Measurements from ENCODE around the gene CLSTN2.

Gene CLSTN2

GRCh38 chr3:140429791-140430190 lies 494.8 kb downstream of the CLSTN2 start:
- H3K4me3 ChIP-seq (ENCODE audit: insufficient read depth, low read depth, low read length, poor library complexity, severe bottlenecking), result no peak overlapping the region
- H3K9me3 ChIP-seq (ENCODE audit: control insufficient read depth, low read length), result no peaks in the 10 kb centered on the region
- H3K36me3 ChIP-seq (ENCODE audit: control insufficient read depth, insufficient read depth, low read length), result no peaks in the 10 kb centered on the region
- H3K27ac ChIP-seq (ENCODE audit: insufficient read depth, low read length, poor library complexity, severe bottlenecking), result no peak overlapping the region
- no peaks in the 10 kb centered on the region for H3K27me3 ChIP-seq (replicated peaks; ENCODE audit: control insufficient read depth, insufficient read depth, low read length, poor library complexity, severe bottlenecking)
- no peak for DNase-seq
- no peaks in the 10 kb centered on the region for H3K4me1 ChIP-seq (ENCODE audit: control insufficient read depth, insufficient read depth, low read length, poor library complexity, severe bottlenecking)

- Histone ChIP-seq H3K4me3 (ENCODE audit: insufficient read depth, low read depth, low read length, poor library complexity, severe bottlenecking) (no peak overlapping the region), H3K27me3 (replicated peaks; ENCODE audit: control insufficient read depth, insufficient read depth, low read length, poor library complexity, severe bottlenecking) (no peaks in the 10 kb centered on the region), H3K4me1 (ENCODE audit: control insufficient read depth, insufficient read depth, low read length, poor library complexity, severe bottlenecking) (no peaks in the 10 kb centered on the region), H3K36me3 (ENCODE audit: control insufficient read depth, insufficient read depth, low read length) (no peaks in the 10 kb centered on the region), H3K9me3 (ENCODE audit: control insufficient read depth, low read length) (no peaks in the 10 kb centered on the region), H3K27ac (ENCODE audit: insufficient read depth, low read length, poor library complexity, severe bottlenecking) (no peak overlapping the region)
- no peak for DNase-seq
These were observed 495.5 kb downstream of the CLSTN2 start for GRCh38 chr3:140430494-140430893.

GRCh38 chr3:140432229-140432669 lies 497.3 kb downstream of the CLSTN2 start:
- DNase-seq, result no peak
- H3K27me3 ChIP-seq (replicated peaks; ENCODE audit: control insufficient read depth, insufficient read depth, low read length, poor library complexity, severe bottlenecking), result no peaks in the 10 kb centered on the region
- H3K4me1 ChIP-seq (ENCODE audit: control insufficient read depth, insufficient read depth, low read length, poor library complexity, severe bottlenecking), result no peaks in the 10 kb centered on the region
- H3K9me3 ChIP-seq (ENCODE audit: control insufficient read depth, low read length), result no peaks in the 10 kb centered on the region
- no peaks in the 10 kb centered on the region for H3K36me3 ChIP-seq (ENCODE audit: control insufficient read depth, insufficient read depth, low read length)
- no peak overlapping the region for H3K4me3 ChIP-seq (ENCODE audit: insufficient read depth, low read depth, low read length, poor library complexity, severe bottlenecking)
- no peak overlapping the region for H3K27ac ChIP-seq (ENCODE audit: insufficient read depth, low read length, poor library complexity, severe bottlenecking)

GRCh38 chr3:140433431-140433830 lies 498.4 kb downstream of the CLSTN2 start:
- H3K4me1 ChIP-seq (ENCODE audit: control insufficient read depth, insufficient read depth, low read length, poor library complexity, severe bottlenecking), result no peaks in the 10 kb centered on the region
- no peak overlapping the region for H3K27ac ChIP-seq (ENCODE audit: insufficient read depth, low read length, poor library complexity, severe bottlenecking)
- H3K9me3 ChIP-seq (ENCODE audit: control insufficient read depth, low read length), result no peaks in the 10 kb centered on the region
- H3K36me3 ChIP-seq (ENCODE audit: control insufficient read depth, insufficient read depth, low read length), result no peaks in the 10 kb centered on the region
- no peaks in the 10 kb centered on the region for H3K27me3 ChIP-seq (replicated peaks; ENCODE audit: control insufficient read depth, insufficient read depth, low read length, poor library complexity, severe bottlenecking)
- DNase-seq, result no peak
- H3K4me3 ChIP-seq (ENCODE audit: insufficient read depth, low read depth, low read length, poor library complexity, severe bottlenecking), result no peak overlapping the region

- Histone ChIP-seq H3K27ac (ENCODE audit: insufficient read depth, low read length, poor library complexity, severe bottlenecking) (no peak overlapping the region), H3K9me3 (ENCODE audit: control insufficient read depth, low read length) (no peaks in the 10 kb centered on the region), H3K36me3 (ENCODE audit: control insufficient read depth, insufficient read depth, low read length) (no peaks in the 10 kb centered on the region), H3K4me3 (ENCODE audit: insufficient read depth, low read depth, low read length, poor library complexity, severe bottlenecking) (no peak overlapping the region), H3K27me3 (replicated peaks; ENCODE audit: control insufficient read depth, insufficient read depth, low read length, poor library complexity, severe bottlenecking) (no peaks in the 10 kb centered on the region), H3K4me1 (ENCODE audit: control insufficient read depth, insufficient read depth, low read length, poor library complexity, severe bottlenecking) (no peaks in the 10 kb centered on the region)
- DNase-seq, result no peak
These were observed 499.4 kb downstream of the CLSTN2 start for GRCh38 chr3:140434261-140434905.

- DNase-seq, result no peak
- H3K4me3 ChIP-seq (ENCODE audit: insufficient read depth, low read depth, low read length, poor library complexity, severe bottlenecking), result no peak overlapping the region
- H3K9me3 ChIP-seq (ENCODE audit: control insufficient read depth, low read length), result no peaks in the 10 kb centered on the region
- H3K4me1 ChIP-seq (ENCODE audit: control insufficient read depth, insufficient read depth, low read length, poor library complexity, severe bottlenecking), result no peaks in the 10 kb centered on the region
- H3K27ac ChIP-seq (ENCODE audit: insufficient read depth, low read length, poor library complexity, severe bottlenecking), result no peak overlapping the region
- H3K27me3 ChIP-seq (replicated peaks; ENCODE audit: control insufficient read depth, insufficient read depth, low read length, poor library complexity, severe bottlenecking), result no peaks in the 10 kb centered on the region
- H3K36me3 ChIP-seq (ENCODE audit: control insufficient read depth, insufficient read depth, low read length), result no peaks in the 10 kb centered on the region
These were observed 501.4 kb downstream of the CLSTN2 start for GRCh38 chr3:140436421-140436820.

- no peak overlapping the region for H3K4me3 ChIP-seq (ENCODE audit: insufficient read depth, low read depth, low read length, poor library complexity, severe bottlenecking)
- DNase-seq, result no peak
- no peak overlapping the region for H3K27ac ChIP-seq (ENCODE audit: insufficient read depth, low read length, poor library complexity, severe bottlenecking)
- no peaks in the 10 kb centered on the region for H3K9me3 ChIP-seq (ENCODE audit: control insufficient read depth, low read length)
- no peaks in the 10 kb centered on the region for H3K4me1 ChIP-seq (ENCODE audit: control insufficient read depth, insufficient read depth, low read length, poor library complexity, severe bottlenecking)
- no peaks in the 10 kb centered on the region for H3K27me3 ChIP-seq (replicated peaks; ENCODE audit: control insufficient read depth, insufficient read depth, low read length, poor library complexity, severe bottlenecking)
- H3K36me3 ChIP-seq (ENCODE audit: control insufficient read depth, insufficient read depth, low read length), result no peaks in the 10 kb centered on the region
These were observed 503.9 kb downstream of the CLSTN2 start for GRCh38 chr3:140438736-140439470.

GRCh38 chr3:140439527-140439926 lies 504.5 kb downstream of the CLSTN2 start:
- Histone ChIP-seq H3K4me3 (ENCODE audit: insufficient read depth, low read depth, low read length, poor library complexity, severe bottlenecking) (no peak overlapping the region), H3K27ac (ENCODE audit: insufficient read depth, low read length, poor library complexity, severe bottlenecking) (no peak overlapping the region), H3K4me1 (ENCODE audit: control insufficient read depth, insufficient read depth, low read length, poor library complexity, severe bottlenecking) (no peaks in the 10 kb centered on the region), H3K27me3 (replicated peaks; ENCODE audit: control insufficient read depth, insufficient read depth, low read length, poor library complexity, severe bottlenecking) (no peaks in the 10 kb centered on the region), H3K36me3 (ENCODE audit: control insufficient read depth, insufficient read depth, low read length) (no peaks in the 10 kb centered on the region), H3K9me3 (ENCODE audit: control insufficient read depth, low read length) (no peaks in the 10 kb centered on the region)
- no peak for DNase-seq

- H3K4me1 ChIP-seq (ENCODE audit: control insufficient read depth, insufficient read depth, low read length, poor library complexity, severe bottlenecking), result no peaks in the 10 kb centered on the region
- H3K27ac ChIP-seq (ENCODE audit: insufficient read depth, low read length, poor library complexity, severe bottlenecking), result no peak overlapping the region
- H3K4me3 ChIP-seq (ENCODE audit: insufficient read depth, low read depth, low read length, poor library complexity, severe bottlenecking), result no peak overlapping the region
- no peak for DNase-seq
- H3K9me3 ChIP-seq (ENCODE audit: control insufficient read depth, low read length), result no peaks in the 10 kb centered on the region
- no peaks in the 10 kb centered on the region for H3K27me3 ChIP-seq (replicated peaks; ENCODE audit: control insufficient read depth, insufficient read depth, low read length, poor library complexity, severe bottlenecking)
- H3K36me3 ChIP-seq (ENCODE audit: control insufficient read depth, insufficient read depth, low read length), result no peaks in the 10 kb centered on the region
These were observed 505.5 kb downstream of the CLSTN2 start for GRCh38 chr3:140440446-140440845.

- no peak overlapping the region for H3K27ac ChIP-seq (ENCODE audit: insufficient read depth, low read length, poor library complexity, severe bottlenecking)
- DNase-seq, result no peak
- no peak overlapping the region for H3K4me3 ChIP-seq (ENCODE audit: insufficient read depth, low read depth, low read length, poor library complexity, severe bottlenecking)
These were observed 506.0 kb downstream of the CLSTN2 start for GRCh38 chr3:140441006-140441405.

More at GRCh38 chr3:140441006-140441405, 506.0 kb downstream of the CLSTN2 start:
- H3K4me1 ChIP-seq (ENCODE audit: control insufficient read depth, insufficient read depth, low read length, poor library complexity, severe bottlenecking), result no peaks in the 10 kb centered on the region
- no peaks in the 10 kb centered on the region for H3K9me3 ChIP-seq (ENCODE audit: control insufficient read depth, low read length)
- H3K27me3 ChIP-seq (replicated peaks; ENCODE audit: control insufficient read depth, insufficient read depth, low read length, poor library complexity, severe bottlenecking), result no peaks in the 10 kb centered on the region
- H3K36me3 ChIP-seq (ENCODE audit: control insufficient read depth, insufficient read depth, low read length), result no peaks in the 10 kb centered on the region
